NOMO-1 (cell line): ENCODE data around the gene RPS6KL1.

Source experiments
- DNase-seq, 2 experiments: peaks; one replicate each; lab custom pipeline; 2025; ENCODE audit not compliant: unreplicated experiment in 2 of 2; lab: John Stamatoyannopoulos, UW

Gene RPS6KL1

DNA sequence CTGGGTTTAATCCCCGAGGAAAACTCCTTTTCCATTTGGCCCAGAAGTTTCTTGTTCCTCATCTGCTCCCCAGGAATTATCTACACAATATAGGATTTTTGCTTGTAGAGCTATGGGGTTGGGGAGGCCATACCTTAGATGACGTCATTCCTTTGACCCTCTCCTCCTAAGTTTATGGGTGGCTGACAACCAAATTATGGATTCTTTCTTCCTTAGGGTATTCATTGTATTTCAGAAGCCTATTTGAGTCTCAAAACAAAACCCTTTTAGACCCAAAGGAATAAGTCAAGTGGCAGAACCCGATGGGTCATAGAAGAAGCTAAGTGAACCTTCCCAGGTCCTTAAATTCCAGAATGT is 61.3 kb downstream of the RPS6KL1 start:
- no peak for DNase-seq

GRCh38 chr14:74860899-74861733 is 61.9 kb downstream of the RPS6KL1 start:
- DNase-seq = peak; percentile 46 to 65

GRCh38 chr14:74859757-74860552 is 63.1 kb downstream of the RPS6KL1 start:
- DNase-seq = no peak

DNA sequence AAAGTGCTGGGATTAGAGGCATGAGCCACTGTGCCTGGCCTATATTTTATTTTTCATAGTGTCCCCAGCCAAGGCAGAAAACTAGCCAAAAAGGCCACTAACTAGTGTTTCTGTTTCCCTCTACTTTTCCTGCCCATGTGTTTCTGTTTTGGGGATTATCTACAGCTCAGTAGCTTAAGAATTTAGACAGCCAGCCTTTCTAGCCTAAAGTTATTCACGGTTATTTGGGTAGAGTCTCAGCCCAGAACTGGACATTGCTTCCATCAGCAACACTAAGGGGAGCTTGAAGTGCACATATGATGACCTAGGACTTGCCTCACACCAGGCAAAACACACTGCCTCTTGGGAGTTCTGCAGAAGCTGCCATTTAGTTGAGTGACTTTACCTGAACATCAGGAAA is 65.0 kb downstream of the RPS6KL1 start:
- no peak for DNase-seq

GRCh38 chr14:74856366-74856765 is 66.7 kb downstream of the RPS6KL1 start:
- peak; percentile 50 to 64 for DNase-seq

DNA sequence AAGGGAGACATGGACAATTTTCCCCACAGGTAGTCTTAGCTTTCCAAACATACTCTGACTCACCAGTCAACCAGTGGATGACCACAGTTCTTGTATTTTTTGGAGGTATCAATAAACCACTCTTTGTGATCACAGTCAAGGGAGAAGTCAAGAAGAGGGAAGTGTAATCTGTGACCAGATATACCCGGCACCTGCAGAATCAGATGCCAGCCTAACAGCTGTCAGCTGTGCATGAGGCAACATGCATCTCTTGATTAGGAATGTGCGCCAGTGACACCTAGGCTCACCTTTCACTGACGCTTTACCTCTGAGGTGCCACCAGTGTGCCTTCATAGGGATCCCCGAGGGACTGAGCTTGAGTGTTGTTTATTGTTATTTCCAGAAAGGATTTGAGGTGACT is 67.1 kb downstream of the RPS6KL1 start:
- peak in 1 of 2 experiments; percentile 34 for DNase-seq

DNA sequence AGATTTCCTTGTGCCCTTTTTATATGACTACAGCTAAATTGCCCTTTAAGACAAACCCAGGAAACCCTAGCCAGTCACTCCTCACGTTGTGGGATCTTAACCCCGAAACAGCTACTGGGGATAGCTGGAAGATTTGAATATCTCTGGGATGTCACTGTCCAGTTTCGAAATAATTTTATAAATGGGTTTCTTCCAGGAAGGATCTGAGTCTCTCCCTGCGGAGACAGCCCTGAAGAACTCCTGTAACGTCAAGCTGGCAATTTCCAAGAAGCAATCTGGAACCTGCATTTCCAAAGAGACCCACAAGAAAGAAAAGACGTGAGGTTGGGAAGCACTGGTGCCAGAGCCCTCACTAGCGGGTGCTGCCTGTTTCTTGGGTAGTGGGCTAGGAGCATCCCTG is 68.0 kb downstream of the RPS6KL1 start:
- no peak for DNase-seq
